HFFc6 (cell line): ENCODE measurements around the gene MEGF10. TPM values are rescaled to one million over a fixed set of nuclear protein-coding genes. Genes with fewer than 3 reads are reported as not detected.

Source experiments
- DNase-seq: peaks from one replicate; pipeline ENCODE4 v3.0.0-alpha.2; 2018
- H3K27ac Mint-ChIP-seq: 2 replicates; pipeline ENCODE4 v1.8.0; 2020; ENCODE audit warnings: mild to moderate bottlenecking, mixed read lengths
- H3K27me3 Mint-ChIP-seq: 2 replicates; pipeline ENCODE4 v1.8.0; 2021; ENCODE audit warnings: mild to moderate bottlenecking, moderate library complexity, mixed read lengths; ENCODE audit not compliant: insufficient read depth
- H3K36me3 Mint-ChIP-seq: 2 replicates; pipeline ENCODE4 v1.8.0; 2021; ENCODE audit warnings: low read depth, mixed read lengths
- H3K4me1 Mint-ChIP-seq: 2 replicates; pipeline ENCODE4 v1.8.0; 2020; ENCODE audit warnings: low read depth, mixed read lengths
- H3K4me3 Mint-ChIP-seq: 2 replicates; pipeline ENCODE4 v1.8.0; 2020; ENCODE audit warnings: mild to moderate bottlenecking, moderate library complexity, mixed read lengths
- H3K9me3 Mint-ChIP-seq: 2 replicates; pipeline ENCODE4 v1.8.0; 2020; ENCODE audit warnings: mild to moderate bottlenecking, mixed read lengths
- CTCF ChIP-seq: fragments of 200-600 bp; sonication (generic); IDR thresholded peaks from 2 replicates; pipeline ENCODE4 v1.5.0; 2021; ENCODE audit warnings: antibody characterized with exemption, mild to moderate bottlenecking
- total RNA-seq, 6 experiments: library from RNA; stranded (reverse); fragmentation: NEBNext Ultra II Directional; extraction: Animal tissue kit (Norgen Biotek cat#: 25700); gene quantifications; 2 replicates in 1 of 6; 3 replicates in 5 of 6; pipeline ENCODE4 v1.2.3, GENCODE V29; 2021

The MEGF10 gene
- total RNA-seq, 6 experiments from 2014 or later = not detected

DNA sequence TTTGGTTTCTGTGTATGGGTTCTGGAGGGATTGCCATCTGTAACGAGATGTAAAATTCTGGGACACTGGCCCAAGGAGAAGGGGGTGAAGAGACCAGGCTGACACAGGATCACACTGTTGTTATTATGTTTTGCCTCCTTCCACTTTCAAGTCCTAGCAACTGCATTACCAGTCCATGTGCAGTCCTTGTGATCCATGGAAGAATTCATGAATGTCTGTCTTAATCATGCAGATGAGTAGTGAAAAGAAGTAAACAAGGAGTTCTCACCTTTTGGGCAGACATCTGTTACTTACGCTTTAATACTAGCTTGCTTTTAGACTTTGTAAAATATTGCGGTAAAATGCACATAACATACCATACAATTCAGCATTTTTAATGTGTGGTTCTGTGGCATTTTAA is 18.3 kb downstream of the MEGF10 start:
- TF ChIP-seq CTCF = no peak
- no peak overlapping the region for H3K27ac Mint-ChIP-seq
- no peaks in the 10 kb centered on the region for H3K9me3 Mint-ChIP-seq
- H3K36me3 Mint-ChIP-seq = no peaks in the 10 kb centered on the region
- DNase-seq = no peak
- H3K4me1 Mint-ChIP-seq = no peaks in the 10 kb centered on the region
- no peak overlapping the region for H3K4me3 Mint-ChIP-seq
- H3K27me3 Mint-ChIP-seq = peaks cover 16% of the 10 kb centered on the region

- peaks cover 17% of the 10 kb centered on the region for H3K27me3 Mint-ChIP-seq
- H3K4me1 Mint-ChIP-seq = no peaks in the 10 kb centered on the region
- H3K27ac Mint-ChIP-seq = no peak overlapping the region
- no peaks in the 10 kb centered on the region for H3K9me3 Mint-ChIP-seq
- H3K36me3 Mint-ChIP-seq = no peaks in the 10 kb centered on the region
- no peak for TF ChIP-seq CTCF
- H3K4me3 Mint-ChIP-seq = no peak overlapping the region
- DNase-seq = no peak
These were observed 20.8 kb downstream of the MEGF10 start for GRCh38 chr5:127311349-127311748.

DNA sequence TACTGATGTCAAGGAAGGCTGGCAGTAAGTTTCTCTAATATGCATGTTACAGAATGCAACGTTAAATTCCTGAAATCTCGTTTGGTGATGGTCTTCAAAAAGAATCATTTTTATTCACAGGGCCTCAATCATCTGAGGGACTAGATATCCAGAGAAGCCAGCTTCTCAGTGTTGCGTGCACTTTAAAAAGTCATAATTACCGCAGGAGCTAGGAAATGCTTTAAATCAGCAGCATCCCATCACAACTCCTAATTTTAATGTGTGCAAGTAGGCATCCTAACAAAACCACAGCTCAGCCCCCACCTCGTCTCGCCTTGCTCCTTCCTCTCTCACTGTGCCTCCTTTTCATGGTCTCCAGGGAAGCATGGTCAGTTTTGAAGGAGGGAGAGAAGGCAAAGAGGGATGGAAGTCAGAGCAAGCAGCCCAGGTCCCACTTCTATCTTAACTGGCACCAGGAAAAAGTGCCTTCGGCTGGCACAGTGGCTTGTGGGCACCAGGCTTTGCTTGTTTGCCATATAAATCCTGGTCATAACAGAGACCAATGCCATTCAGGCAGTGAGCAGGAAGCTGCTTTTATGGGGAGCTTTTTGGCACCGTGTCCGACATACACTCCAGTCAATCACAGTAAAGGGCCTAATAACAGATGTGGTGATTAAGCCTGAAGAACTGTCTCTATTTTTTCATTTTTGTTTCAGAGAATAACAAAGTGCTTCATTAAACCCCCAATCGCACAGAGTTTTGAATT is 21.4 kb downstream of the MEGF10 start:
- Mint-ChIP-seq H3K27ac (no peak overlapping the region), H3K9me3 (no peaks in the 10 kb centered on the region), H3K4me3 (no peak overlapping the region), H3K27me3 (peaks cover 15% of the 10 kb centered on the region), H3K4me1 (no peaks in the 10 kb centered on the region), H3K36me3 (no peaks in the 10 kb centered on the region)
- no peak for DNase-seq
- no peak for TF ChIP-seq CTCF

DNA sequence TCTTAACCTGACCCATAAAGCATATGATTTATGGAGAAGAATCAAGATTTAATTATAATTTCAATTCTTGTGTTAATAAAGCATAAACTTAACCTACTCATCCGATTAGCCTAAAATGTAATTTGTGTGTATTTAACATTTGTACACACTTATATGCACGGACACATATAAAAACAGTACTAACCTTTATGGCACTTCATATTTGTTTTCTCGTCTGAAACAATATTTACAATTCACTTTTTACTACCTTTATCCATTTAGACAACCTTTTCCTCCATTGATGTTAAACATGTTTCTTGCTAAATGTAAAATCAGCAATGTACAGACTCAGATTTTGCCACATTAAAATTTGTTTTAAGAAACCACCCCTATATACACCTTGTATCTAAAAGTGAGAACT is 22.8 kb downstream of the MEGF10 start:
- H3K27ac Mint-ChIP-seq = no peak overlapping the region
- TF ChIP-seq CTCF = no peak
- peaks cover 9% of the 10 kb centered on the region for H3K27me3 Mint-ChIP-seq
- DNase-seq = no peak
- no peaks in the 10 kb centered on the region for H3K9me3 Mint-ChIP-seq
- H3K4me1 Mint-ChIP-seq = no peaks in the 10 kb centered on the region
- H3K4me3 Mint-ChIP-seq = peak overlapping the region; percentile 73
- no peaks in the 10 kb centered on the region for H3K36me3 Mint-ChIP-seq

GRCh38 chr5:127313847-127314473 is 23.4 kb downstream of the MEGF10 start:
- Mint-ChIP-seq H3K36me3 (no peaks in the 10 kb centered on the region), H3K27me3 (peaks cover 7% of the 10 kb centered on the region), H3K4me1 (no peaks in the 10 kb centered on the region), H3K9me3 (no peaks in the 10 kb centered on the region), H3K4me3 (peak overlapping the region; percentile 73), H3K27ac (no peak overlapping the region)
- peak; percentile 51 for DNase-seq
- peak; percentile 94 for TF ChIP-seq CTCF
